GM21576 (cell line): ENCODE measurements around the gene PJA1.

Source experiments
- ATAC-seq: cut with Tn5 transposase; IDR thresholded peaks from one replicate; pipeline ENCODE4 v1.9.1; 2021; ENCODE audit warnings: mild to moderate bottlenecking, moderate library complexity; ENCODE audit not compliant: unreplicated experiment

PJA1 gene, protein sequence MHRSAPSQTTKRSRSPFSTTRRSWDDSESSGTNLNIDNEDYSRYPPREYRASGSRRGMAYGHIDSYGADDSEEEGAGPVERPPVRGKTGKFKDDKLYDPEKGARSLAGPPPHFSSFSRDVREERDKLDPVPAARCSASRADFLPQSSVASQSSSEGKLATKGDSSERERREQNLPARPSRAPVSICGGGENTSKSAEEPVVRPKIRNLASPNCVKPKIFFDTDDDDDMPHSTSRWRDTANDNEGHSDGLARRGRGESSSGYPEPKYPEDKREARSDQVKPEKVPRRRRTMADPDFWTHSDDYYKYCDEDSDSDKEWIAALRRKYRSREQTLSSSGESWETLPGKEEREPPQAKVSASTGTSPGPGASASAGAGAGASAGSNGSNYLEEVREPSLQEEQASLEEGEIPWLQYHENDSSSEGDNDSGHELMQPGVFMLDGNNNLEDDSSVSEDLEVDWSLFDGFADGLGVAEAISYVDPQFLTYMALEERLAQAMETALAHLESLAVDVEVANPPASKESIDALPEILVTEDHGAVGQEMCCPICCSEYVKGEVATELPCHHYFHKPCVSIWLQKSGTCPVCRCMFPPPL

DNA sequence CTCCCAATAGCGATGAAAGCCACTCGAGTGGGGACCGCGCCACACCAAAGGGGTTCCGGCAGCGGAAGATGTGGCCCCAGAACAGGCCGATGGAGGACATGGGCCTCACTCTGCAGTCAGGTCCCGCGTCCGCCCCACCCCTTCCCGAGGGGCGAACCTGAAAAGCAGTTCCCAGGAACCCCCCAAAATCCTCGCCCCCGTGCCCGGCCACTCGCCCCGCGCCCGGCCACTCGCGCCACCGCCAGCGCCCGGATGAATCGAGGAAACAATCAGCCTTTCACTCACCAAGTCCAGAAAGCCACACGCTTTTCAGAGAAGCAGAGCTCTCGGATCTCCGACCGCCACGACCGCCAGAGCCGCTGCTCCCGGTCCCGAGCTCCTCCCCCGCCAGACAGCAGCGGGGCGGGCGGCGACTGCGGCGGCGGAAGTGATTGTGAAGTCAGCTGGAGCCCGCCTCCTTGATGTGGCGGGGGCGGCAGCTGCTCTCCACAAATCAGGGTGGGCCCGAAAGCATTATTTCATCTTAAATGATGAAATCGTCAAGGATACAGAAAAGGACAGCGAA is at the start of gene PJA1:
PJA1 (minus strand) TSS at position 367 of the 565 bp plus-strand sequence. CDS start 2,380 bp downstream, outside the sequence.
- peak; percentile 87 for ATAC-seq

DNA sequence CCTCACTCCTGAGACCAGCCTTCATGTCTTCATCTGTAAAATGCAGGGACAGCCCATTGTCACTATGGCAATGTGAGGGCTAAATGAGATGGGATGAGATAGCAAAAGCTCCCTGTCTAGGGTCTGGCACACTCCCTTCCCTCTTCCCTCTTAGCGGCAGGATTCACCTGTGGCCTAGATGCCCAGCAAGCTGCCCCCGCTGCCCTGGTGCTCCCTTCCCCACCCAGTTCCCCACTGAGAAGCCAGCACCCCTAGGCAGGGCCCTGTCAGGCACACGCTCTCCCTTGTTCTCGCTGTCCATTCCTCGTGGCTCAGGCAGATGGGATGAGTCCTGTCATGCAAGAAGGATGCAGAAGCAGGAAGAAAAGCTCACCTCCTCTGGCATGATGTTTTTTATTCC is 49.2 kb upstream of the PJA1 start:
- no peak for ATAC-seq

DNA sequence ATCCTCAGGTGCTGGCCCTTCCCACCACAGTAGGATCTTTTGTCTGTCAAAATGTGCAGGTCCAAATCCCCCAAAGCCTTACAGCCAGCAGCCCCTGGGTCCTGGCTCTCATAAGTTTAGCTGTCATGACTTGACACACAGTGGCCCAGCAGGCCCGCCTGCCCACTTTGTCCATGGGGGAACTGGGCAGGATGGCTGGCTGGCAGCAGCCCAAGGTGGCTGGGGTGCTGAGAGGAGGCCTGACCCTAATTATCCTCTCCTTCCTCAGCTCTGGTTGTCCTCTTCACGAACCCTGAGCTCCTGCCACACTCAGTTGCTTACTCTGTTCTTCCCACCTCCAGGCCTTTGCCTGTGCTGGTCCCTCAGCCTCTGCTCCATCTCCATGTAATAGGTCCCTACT is 46.4 kb upstream of the PJA1 start:
- ATAC-seq = no peak

DNA sequence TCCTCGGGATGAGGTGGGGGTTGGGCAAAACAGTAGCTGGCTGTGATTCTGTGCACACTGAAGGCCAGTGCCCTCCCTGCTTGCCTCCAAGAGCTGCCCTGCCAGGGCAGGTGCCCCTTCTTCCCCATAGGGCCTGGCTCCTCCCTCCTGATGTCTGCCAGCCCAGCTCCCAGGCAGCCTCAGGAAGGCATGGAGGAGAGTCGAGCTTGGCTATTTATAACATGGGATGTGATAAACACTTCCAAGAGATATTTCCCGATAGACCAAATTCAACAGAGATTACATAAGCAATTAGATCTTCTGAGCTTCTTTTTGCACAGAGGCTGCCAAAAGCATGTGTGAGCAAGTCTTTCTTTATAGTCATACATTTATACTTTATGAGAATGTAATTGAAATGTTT is 45.3 kb upstream of the PJA1 start:
- no peak for ATAC-seq

DNA sequence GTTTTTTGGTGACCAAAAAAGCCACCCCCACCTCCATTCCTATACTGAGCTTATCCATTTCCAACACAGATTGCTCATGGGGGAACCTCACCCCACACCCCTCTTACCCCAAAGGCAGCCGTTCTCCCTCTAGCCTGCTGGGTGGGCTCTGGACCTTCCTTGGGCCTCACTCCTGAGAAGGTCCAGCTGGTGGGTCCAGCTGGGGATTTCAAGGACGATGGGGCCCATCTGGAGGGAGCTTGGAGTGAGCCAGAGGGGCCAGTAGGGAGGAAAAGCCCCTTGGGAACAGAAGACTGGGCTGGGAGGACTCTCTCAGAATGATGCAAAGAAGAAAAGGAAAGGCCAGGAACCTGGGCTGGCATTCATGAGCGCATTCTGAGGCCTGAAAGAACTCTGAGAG is 42.0 kb upstream of the PJA1 start:
- no peak for ATAC-seq

DNA sequence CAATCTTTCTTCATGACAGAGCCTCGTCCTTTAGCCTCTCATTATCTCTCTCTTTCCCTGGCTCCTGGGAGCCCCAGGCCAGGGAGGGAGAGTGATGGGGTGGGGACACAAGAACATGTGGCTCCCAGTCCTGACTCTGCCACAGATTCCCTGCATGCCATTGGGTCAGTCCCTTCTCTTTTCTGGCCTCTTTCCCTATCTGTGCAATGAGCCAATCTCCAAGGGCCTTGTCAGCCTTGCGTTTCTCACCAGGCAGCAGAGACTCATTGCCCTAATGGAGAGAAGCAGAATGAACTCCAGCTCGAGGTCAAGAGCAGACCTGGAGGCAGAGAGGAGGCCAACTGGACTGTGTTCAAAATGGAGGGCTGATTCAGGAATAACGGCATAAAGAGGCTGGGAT is 38.4 kb upstream of the PJA1 start:
- no peak for ATAC-seq

DNA sequence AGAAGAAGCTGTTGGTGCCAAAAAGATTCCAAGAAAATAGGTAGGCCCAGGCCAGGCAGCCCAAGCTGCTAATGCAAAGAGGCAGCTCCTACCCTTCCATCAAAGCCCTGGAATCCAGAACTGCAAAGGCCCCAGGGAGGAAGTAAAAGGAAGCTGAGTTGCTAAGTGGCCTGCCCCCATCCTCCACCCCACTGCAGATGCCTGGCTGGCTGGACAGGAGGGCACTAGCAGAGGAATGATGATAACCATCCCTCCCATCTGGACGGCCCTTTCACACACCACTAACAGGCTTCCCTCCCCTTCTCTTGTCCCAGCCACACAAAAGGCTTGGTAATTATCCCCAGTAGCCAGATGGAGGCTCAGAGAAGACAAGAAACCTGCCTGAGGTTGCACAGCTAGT is 32.4 kb upstream of the PJA1 start:
- ATAC-seq = no peak

DNA sequence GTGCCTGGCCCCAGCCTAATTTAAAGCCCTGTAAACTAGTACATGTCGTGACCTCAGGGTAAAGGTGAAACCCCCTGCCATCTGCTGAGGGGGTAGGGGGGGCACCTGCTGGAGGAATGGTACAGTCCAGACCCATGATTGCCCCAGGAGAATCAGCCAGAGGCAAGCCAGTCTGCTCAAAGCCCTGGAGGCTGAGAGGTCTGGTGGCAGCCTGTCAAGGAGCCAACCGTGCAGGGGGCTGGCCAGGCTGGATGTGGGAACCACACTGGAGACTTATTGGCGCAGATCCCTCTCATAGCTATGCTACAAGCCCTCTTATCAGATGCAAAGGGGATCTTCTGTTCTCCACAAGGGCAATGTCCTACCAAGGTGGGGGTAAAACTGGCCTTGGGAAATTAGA is 31.4 kb upstream of the PJA1 start:
- ATAC-seq = no peak

DNA sequence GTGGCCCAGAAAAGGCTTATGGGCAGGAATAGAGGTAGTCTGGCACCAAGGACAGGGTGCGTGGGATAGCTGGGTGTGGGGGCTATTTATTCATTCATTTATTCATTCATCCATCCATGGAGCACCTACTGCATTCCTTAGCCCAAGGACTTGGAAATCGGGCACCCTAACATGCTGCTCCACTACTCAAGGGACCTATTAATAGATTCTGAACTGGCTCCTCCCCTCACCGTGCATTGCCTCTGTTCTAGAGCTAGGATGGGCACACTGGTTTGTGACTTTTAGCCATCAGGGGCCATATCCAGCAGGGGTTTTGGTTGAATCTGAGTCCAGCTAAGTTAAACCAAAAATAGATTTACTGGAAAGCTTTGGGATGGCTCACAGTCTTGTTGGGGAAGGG is 30.6 kb upstream of the PJA1 start:
- no peak for ATAC-seq

DNA sequence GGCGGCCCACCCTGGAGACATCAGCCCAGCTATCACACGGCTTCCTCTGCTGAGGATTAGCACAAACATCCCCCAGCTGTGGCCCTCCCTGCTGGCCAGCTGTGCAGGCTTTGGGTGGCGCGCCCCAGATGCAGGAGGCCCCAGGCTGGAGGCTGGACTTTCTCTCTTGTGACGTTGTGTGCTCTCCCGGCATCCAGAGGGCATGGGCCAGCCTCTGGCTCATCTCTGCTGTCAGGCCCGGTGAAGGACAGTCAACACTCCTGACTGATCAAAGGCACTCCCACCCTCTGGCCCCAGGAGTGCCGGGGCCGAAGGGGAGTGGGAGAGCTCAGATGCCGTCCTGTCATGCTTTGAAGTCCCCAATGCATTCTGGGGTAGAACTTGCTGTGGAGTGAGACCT is 29.9 kb upstream of the PJA1 start:
- no peak for ATAC-seq

DNA sequence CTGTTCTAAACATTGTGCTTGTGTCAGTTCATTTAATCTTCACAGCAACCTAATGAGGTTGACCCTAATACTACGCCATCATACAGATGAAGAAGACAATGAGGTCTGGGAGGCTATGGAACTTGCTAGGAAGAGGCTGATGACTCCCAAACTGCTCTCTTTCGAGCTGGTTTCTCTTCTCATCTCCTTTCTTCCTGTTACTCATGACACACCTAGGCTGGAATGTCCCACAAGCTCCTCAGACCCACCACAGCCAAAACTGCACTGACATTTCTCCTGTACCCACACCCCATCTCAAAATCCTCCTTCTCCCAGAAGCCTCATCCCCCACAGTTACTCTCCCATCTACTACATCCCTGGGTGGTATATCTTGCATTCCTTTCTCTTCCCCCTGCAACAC is 27.4 kb upstream of the PJA1 start:
- ATAC-seq = no peak

DNA sequence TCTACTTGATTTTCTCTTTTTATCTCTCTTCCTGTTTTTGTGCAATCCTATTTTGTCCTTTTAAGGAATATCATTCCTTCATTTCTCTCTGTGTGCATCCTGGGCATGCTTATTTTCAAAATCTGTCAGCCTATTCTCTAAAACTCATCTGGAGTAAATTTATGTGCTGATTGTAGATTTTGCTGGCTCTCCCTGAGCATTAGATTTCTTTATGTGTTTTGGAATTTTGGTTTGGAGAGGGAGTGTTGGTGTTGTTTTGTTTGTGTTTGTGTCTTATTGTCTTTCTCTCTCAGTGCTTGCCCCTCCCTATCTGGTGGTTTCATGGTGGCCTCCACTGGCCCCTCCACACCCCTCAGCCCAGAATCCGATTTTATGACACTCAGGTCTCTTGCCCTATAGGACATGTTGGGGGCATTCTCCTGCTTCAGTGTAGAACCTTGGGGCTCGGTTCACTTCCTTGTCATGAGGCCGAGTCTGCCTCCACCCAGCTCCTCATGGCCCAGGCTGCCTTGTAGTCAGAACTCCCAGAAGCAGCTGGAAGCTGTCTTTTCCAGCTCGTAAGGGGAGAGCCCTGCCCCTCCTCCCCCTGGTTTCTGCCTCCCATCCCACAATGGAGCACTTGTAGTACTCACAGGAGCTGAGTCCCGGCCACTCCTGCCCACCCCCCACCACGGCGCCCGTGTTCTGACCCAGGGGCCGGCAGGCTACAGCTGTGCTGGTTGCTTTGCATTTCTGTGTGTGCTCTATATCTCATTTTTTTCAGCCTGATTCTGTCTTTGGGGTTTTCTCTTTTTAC is 24.5 kb upstream of the PJA1 start:
- no peak for ATAC-seq

DNA sequence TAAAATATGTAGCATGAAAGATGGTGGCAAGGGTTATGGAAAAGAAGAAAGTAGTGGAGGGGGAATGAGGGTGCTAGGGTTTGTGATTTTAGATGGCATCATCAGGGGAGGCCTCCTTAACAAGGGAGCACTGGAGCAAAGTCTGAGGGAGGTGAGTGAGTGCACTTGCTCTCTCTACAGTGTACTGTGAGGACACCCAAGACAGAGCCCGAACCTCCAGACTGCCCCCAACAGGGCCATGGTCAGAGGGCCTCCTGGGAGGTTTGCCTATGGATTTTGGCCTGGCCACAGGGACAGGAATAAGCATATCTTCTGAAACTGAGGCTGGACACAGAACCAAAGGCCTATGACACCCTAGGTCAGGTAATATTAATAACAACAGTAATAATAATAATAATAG is 21.4 kb upstream of the PJA1 start:
- no peak for ATAC-seq

DNA sequence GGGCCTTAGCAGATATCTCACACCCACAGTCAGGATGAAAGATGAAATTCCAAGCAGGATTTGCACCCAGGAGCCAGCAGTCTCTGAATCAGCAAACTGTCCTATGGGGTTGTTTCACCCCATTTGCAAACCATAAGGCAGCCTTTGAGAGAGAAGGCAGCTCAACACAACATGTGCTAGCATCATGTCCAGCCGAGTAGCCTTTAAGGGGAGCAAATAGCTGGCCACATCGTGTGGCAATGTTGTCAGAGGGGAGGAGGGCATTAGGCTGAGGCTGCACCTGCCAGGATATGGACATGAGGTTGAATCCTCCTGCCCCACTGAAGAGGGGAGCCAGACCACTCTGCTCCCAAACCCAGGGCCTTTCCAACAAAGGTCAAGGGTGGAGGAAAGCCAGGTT is 20.6 kb upstream of the PJA1 start:
- ATAC-seq = no peak

DNA sequence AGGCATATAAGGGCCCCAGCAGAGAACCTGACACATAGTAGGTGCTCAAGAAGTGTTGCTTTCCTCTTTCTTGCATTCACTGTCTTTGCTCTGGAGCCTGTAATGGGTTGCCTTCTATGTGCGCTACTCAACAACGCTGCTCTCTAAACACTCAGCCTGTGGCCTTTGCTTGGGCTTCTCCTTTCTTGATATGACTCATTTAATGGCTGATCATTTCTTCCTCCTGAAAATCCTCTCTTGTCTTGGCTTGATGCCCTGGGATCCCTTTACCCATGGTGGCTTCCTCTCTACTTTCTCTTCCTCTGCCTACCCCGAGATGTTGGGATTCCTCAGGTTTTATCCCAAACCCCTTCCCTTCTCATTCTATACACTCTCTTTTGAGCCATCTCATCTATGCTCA is 19.9 kb upstream of the PJA1 start:
- ATAC-seq = no peak

DNA sequence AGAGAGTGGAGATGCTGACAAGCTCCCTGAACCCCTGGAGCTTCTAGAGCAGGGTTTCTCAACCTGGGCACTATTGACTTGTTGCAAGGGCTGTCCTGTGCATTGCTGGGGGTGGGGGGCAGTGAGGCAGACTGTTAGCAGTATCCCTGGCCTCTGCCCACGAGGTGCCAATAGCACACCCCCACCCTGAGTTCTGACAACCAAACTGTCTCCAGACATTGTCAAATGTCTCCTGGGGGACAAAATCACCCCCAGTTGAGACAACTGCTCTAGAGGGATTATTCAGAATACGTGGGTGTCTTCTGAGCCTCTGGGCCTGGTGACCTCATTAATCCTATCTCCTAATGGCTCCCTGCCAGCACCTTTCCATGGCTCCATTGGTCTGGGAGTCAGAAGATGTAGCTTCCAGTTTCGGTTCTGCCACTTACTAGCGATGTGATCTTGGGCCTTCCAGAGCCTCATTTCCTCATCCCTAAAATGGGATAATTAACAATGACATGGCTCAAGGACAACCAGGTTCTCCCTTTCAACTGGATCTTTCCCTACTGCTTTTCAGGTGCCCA is 17.6 kb upstream of the PJA1 start:
- ATAC-seq = no peak

DNA sequence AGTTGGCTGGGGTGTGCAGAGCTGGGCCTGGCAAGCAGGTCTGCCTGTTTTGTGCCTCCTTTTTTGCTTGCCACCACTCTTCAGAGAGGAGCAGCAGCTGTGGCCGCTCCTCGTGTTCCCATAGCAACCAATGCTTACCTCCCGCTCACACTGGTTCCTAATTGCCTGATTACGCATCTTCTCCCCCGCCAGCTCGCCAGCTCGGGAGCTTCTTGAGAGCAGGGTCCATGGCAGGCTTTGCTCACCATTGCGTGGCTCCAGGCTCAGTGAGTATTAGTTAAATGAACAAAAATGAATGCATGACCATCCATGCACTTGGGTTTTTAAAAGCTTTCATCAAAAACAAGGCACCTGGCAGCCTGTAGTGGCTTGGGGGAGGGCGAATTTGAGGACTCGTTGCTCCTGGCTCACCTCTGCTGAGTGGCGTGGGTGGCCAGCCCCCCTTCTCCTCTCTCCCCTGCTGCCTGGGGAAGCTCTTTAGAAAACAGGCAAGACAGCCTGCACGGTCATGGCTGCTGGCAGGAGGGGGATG is 14.2 kb upstream of the PJA1 start:
- ATAC-seq = no peak

DNA sequence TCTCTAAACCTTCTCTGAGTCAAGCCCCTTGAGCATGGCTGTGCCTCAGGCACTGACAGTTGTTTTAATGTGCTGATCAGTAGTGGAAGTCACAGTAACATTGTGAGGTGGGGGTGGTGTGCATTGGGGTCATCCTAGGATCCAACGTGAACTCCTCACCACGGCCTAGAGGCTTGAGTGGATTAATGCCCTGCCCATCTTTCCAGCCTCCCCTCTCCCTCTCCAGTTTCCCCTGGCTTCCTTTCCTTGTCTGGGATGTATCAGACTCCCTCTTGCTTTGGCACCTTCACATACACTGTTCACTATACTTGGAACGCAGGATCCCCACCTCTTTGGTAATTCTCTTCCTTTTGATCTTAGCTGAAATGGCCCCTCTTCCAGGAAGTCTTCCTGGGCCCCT is 13.3 kb upstream of the PJA1 start:
- ATAC-seq = no peak

DNA sequence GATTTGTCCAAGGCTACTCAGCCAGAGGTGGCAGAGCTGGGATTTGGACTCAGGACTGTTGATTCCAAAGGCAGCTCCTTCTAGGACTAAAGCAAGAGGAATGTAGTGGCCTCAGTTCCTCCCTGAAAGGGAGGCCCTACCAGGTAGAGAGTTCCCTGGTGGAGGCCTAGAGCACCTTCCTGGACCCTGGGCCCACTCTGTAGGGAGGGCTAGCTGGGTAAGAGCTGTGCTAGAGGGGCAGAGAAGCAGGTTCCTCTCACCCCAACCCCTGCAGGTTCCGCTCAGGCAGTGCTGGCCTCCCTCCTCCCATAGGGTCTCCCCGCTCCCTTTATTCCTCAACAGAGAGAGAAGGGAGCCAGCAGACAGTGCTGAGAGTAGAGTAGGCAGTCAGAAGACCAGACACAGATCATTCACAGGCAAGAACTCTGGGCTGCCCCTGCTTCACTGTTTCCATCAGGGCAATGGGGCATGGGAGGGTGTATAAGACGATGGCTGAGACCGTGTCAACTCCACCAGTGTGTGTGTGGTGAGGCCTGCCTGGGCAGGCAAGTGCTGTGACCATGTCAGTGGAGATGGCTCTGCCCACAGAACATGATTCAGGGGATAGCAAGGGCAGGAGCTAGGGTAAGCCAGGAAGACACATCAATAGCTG is 12.4 kb upstream of the PJA1 start:
- ATAC-seq = no peak

DNA sequence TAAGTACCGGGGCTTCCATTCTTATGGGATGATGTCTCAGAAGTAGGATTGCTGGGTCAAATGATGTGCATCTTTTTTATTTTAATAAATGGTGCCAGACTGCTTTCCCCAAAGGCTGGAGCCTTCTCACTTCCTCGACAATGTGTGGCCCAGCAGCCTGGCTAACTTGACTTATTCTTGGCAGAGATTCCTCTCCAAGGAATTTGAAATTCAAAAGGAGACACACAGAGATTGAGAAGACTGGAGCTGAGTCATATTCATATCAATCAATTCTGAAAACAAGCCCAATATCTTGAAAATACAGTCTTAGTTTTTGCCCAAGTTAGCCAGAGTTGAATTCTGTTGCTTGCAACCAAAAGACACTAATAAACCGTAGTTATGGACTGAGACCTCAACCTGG is 10.8 kb upstream of the PJA1 start:
- ATAC-seq = no peak

DNA sequence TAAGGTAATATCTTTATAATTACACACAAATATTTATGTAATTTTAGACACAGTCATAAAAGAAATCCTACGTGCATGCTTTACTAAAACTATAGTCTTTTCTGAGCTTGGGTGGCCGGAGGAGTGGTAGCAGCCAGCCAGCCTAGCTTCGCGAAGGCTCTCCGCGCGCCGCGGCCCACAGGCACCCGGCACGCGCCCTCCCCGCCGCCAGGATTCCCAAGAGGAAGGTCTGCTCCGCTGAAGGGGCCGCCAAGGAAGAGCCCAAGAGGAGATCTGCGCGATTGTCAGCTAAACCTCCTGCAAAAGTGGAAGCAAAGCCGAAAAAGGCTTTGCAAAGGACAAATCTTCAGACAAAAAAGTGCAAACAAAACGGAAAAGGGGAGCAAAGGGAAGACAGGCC is 8.7 kb upstream of the PJA1 start:
- no peak for ATAC-seq
